GM12801 (cell line): ENCODE results near the gene SRSF4.

Experiments
- TF ChIP-seq, protein P1 (sequence below): IDR thresholded peaks from one replicate; pipeline ENCODE4 v1.5.1; 2011; ENCODE audit warnings: control low read depth; ENCODE audit not compliant: insufficient read length; ENCODE audit errors: extremely low read depth

The SRSF4 gene

GRCh38 chr1:29159773-29160172 is 21.9 kb downstream of the SRSF4 start:
- TF ChIP-seq, protein P1, sequence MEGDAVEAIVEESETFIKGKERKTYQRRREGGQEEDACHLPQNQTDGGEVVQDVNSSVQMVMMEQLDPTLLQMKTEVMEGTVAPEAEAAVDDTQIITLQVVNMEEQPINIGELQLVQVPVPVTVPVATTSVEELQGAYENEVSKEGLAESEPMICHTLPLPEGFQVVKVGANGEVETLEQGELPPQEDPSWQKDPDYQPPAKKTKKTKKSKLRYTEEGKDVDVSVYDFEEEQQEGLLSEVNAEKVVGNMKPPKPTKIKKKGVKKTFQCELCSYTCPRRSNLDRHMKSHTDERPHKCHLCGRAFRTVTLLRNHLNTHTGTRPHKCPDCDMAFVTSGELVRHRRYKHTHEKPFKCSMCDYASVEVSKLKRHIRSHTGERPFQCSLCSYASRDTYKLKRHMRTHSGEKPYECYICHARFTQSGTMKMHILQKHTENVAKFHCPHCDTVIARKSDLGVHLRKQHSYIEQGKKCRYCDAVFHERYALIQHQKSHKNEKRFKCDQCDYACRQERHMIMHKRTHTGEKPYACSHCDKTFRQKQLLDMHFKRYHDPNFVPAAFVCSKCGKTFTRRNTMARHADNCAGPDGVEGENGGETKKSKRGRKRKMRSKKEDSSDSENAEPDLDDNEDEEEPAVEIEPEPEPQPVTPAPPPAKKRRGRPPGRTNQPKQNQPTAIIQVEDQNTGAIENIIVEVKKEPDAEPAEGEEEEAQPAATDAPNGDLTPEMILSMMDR: no peak

GRCh38 chr1:29157269-29157601 is 24.5 kb downstream of the SRSF4 start:
- TF ChIP-seq, protein P1: no peak

GRCh38 chr1:29156543-29157268 is 25.0 kb downstream of the SRSF4 start:
- TF ChIP-seq, protein P1: no peak

- TF ChIP-seq, protein P1: no peak
These were observed 29.5 kb downstream of the SRSF4 start for GRCh38 chr1:29152046-29152805.

DNA sequence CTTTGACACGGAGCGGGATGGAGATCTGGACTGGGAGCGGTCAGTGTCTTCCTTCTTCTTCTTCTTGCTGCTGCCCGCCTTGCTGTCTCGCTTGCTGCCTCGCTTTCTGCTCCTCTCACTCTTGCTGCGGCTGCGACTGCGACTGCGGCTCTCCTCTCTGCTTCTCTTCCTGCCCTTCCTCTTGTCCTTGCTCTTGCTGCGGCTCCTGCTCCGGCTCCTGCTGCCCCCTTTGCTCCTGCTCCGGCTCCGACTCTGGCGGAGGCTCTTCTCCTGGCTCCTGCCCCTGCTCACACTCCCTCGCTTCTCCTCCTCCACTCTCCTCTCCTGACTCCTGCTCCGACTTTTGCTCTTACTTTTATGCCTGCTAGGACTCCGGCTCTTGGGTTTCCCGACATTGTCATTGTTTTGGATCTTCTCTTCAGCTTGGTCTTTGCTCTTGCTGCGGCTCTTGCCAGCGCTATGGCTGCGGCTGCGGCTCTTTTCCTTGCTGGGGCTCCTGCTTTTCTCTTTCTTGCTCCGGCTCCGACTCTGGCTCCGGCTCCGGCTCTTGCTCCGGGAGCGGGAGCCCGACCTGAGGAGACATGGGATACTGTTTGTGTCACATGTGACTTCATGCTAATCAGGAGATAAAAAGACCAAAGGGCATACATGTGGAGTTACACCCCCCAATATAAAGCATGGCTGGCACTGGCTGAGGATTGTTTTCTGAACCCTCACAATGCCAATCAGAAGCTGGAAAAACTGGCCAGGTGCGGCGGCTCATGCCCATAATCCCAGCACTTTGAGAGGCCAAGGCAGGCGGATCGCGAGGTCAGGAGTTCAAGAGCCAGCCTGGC is 32.8 kb downstream of the SRSF4 start:
- TF ChIP-seq, protein P1: no peak

GRCh38 chr1:29145739-29146437 is 35.8 kb downstream of the SRSF4 start:
- TF ChIP-seq, protein P1: no peak
